OCI-LY1 (cell line): ENCODE data around the gene ZNF263.

Source experiments
- EZH2 ChIP-seq: fragments of 200-600 bp; sonication (generic), shearing (Covaris generic); IDR thresholded peaks from 2 replicates; pipeline ENCODE4 v1.8.0; 2017; ENCODE audit warnings: borderline replicate concordance, mixed run types, mild to moderate bottlenecking, antibody characterized with exemption, low read length, moderate library complexity, mixed read lengths
- TF ChIP-seq, protein P1 (sequence below): fragments of 200-600 bp; sonication (generic), shearing (Covaris generic); IDR thresholded peaks from 2 replicates; pipeline ENCODE4 v1.5.1; 2017; ENCODE audit warnings: mild to moderate bottlenecking, antibody characterized with exemption, low read length, moderate library complexity, mixed read lengths

DNA sequence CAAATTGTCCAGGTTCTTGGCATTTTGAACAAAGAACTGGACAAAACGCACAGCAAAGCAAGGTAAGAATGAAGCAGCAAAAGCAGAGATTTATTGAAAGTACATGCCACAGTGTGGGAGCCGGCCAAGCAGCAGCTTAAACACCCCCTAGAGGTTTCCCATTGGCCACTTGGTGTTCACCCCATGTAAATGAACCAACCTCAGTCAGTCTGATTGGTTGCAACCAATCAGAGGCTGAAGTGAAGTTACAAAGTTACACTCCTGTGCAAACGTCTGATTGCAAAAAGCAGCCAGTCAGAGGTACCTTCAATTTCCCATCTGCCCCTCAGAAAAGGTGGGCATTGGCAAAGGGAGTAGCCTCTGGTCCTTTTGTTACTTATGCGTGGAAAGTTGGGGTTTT, 8.8 kb upstream of the ZNF263 start:
- TF ChIP-seq, protein P1, sequence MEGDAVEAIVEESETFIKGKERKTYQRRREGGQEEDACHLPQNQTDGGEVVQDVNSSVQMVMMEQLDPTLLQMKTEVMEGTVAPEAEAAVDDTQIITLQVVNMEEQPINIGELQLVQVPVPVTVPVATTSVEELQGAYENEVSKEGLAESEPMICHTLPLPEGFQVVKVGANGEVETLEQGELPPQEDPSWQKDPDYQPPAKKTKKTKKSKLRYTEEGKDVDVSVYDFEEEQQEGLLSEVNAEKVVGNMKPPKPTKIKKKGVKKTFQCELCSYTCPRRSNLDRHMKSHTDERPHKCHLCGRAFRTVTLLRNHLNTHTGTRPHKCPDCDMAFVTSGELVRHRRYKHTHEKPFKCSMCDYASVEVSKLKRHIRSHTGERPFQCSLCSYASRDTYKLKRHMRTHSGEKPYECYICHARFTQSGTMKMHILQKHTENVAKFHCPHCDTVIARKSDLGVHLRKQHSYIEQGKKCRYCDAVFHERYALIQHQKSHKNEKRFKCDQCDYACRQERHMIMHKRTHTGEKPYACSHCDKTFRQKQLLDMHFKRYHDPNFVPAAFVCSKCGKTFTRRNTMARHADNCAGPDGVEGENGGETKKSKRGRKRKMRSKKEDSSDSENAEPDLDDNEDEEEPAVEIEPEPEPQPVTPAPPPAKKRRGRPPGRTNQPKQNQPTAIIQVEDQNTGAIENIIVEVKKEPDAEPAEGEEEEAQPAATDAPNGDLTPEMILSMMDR, result no peak
- TF ChIP-seq EZH2, result no peak
